ENCODE measurements around the gene SPAST. TPM values are rescaled to one million over a fixed set of nuclear protein-coding genes. Genes with fewer than 3 reads are reported as not detected.
"Not testable (repeated sequence)": the region's sequence is repeated elsewhere in the genome, so short reads cannot be mapped to it uniquely, and the experiment has no call there.

The SPAST gene
- polyA plus RNA-seq, 10 donors = 13.5 to 25.1 (median 18.1) TPM

GRCh38 chr2:32119161-32119560, 55.8 kb downstream of the SPAST start:
- no peak for DNase-seq

- DNase-seq = no peak
Observed at GRCh38 chr2:32124660-32125059, 61.3 kb downstream of the SPAST start.

GRCh38 chr2:32128636-32129035, 65.3 kb downstream of the SPAST start:
- DNase-seq = no peak

GRCh38 chr2:32129086-32129485, 65.7 kb downstream of the SPAST start:
- no peak for DNase-seq

DNA sequence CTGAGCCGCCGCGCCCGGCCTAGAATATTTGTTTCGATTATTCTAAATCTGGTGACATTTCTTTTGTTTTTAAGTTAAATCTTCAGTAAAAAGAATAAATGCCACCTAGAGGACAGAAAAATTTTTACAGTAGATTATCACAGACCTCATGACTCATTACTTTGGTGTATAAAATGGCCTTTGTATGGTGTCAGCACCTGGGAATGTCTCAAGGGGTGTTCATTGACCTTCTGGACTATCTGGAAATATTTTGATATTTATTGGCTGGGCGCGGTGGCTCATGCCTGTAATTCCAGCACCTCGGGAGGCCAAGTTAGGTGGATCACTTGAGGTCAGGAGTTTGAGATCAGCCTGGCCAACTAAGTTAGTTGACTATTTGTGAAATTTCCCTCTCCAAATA, 72.1 kb downstream of the SPAST start:
- DNase-seq = peak in 2 of 3 donors; percentile 11 to 40

DNA sequence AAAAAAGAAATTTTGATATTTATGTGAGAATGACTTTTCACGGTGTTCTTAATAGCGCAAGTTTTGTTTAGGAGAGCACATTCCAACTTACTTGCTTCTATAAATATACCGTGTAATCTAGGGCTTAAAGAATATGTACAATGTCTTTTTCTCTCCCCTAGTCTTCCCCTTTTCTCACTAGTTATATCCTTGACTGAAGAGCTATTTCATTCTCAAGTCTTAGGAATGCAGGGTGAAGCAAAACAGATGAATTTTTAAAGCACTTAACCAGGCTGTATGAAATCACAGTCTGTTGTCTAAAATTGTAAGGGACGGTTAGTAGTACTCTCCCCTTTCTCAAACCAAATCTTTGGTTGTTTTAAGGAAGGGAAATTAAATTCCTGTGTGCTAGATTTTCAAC, 72.7 kb downstream of the SPAST start:
- DNase-seq = no peak

DNA sequence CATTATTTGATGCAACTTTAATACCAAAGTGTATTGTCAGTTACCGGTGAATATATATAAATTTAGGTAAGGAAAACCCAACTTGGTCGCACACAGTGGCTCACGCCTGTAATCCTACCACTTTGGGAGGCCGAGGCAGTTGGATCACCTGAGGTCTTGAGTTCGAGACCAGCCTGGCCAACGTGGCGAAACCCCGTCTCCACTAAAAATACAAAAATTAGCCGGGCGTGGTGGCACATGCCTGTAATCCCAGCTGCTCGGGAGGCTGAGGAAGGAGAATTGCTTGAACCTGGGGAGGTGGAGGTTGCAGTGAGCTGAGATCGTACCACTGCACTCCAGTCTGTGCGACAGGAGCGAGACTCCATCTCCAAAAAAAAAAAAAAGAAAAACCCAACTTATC, 88.2 kb downstream of the SPAST start:
- DNase-seq = not testable (repeated sequence)

GRCh38 chr2:32159678-32160077, 96.3 kb downstream of the SPAST start:
- no peak for DNase-seq

DNA sequence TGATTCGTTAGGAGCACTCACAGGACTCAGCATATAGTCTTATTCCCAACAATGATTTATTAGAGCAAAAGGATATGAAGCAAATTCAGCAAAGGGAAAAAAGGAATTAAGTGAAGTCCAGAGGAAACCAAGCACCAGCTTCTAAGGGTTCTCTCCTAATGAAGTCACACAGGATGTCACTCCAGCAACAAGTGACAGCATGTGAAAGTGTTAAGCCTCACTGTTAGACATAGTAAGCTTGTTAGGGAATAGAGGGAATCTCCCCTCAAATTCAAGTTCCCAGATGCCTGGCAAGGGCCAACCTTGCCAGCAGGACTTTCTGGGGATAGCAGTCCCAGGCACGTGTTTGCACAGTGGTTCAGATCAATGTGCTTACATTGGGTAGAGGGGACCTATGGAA, 97.9 kb downstream of the SPAST start:
- no peak for DNase-seq

- DNase-seq = not testable (repeated sequence)
Observed at GRCh38 chr2:32164254-32164653, 100.9 kb downstream of the SPAST start.

DNA sequence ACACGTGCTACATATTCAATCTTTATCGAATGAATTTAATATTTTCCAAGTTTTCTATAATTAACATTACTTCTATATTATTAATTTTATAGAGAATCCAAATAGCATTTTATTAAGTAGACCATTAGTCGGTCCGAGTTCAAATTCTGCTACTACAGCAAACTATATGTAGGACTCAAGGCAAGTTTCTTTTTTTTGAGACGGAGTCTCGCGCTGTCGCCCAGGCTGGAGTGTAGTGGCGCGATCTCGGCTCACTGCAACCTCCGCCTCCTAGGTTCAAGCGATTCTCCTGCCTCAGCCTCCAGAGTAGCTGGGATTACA, 101.6 kb downstream of the SPAST start:
- DNase-seq = peak in 1 of 3 donors; percentile 15

DNA sequence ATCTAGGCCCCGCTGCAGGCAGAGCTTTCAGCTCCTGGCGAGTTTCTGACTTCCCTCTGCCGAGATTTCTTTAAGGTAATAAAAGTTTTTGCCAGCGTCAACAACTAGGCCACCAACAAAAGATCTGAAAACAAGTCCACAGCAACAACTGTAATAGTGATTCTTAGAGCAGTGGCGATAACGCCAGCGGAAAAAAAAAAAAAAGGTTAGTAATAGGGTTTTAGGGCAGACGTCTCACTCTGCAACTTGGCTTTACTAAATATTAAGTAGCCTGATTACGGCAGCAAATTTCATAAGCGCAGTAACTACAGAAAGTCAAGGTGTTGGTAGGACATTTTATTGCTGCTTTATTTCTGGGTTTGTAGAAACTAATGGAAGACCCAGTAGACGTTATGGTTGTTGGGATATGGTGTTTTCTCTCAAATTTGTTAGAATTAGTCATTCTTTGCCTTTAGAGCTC, 102.8 kb downstream of the SPAST start:
- DNase-seq = no peak

GRCh38 chr2:32168513-32168912, 105.2 kb downstream of the SPAST start:
- DNase-seq = no peak

DNA sequence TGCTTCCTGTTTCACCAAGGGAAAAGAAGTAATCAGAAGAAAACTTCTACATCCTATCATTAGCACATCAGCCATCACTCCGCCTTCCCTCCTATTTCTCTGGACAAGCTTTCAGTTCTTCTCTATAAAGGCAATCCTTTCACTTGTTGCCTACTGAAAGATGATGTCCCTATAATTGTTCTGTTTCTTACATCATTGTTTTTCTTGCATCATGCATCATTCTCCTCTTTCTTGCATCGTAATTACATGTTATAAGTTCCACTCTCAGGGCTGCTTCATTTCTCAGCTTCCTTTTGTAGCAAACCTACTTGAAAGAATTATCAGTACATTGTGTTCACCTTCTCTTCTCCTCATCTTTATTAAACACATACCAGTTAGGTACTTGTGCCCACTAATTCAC, 109.5 kb downstream of the SPAST start:
- no peak for DNase-seq

GRCh38 chr2:32182667-32183066, 119.3 kb downstream of the SPAST start:
- no peak for DNase-seq

DNA sequence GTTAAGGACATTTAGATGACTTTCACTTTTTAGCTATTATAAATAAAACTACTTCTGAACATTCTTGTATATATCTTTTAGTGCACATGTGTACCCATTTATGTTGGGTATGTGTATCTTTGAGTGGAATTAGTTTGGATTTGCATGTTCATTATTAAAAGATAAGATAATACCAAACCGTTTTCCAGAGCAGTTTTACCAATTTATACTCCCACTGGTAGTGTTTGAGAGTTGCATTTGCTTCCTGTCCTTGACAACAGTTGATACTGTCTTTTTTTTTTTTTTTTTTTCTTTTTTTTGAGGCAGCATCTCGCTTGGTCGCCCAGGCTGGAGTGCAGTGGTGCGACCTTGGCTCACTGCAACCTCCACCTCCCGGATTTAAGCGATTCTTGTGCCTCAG, 125.7 kb downstream of the SPAST start:
- no peak for DNase-seq

GRCh38 chr2:32192418-32192817, 129.1 kb downstream of the SPAST start:
- DNase-seq = no peak

- DNase-seq = no peak
Observed at GRCh38 chr2:32200814-32201213, 137.5 kb downstream of the SPAST start.

GRCh38 chr2:32203428-32203827, 140.1 kb downstream of the SPAST start:
- not testable (repeated sequence) for DNase-seq

Other genes starting within 250 kb of the SPAST start
- gene MEMO1, start 52.5 kb upstream of the SPAST start, polyA plus RNA-seq (ENCODE audit: insufficient read length in 10 of 10) = 10 to 100 TPM; 31.4 to 48.3 (median 35.5) TPM
- 10 to 100 TPM; 37.9 to 56.3 (median 46.1) TPM for gene DPY30, start 23.8 kb upstream of the SPAST start, polyA plus RNA-seq (ENCODE audit: insufficient read length in 10 of 10)
- gene SLC30A6, start 102.3 kb downstream of the SPAST start, polyA plus RNA-seq (ENCODE audit: insufficient read length in 10 of 10) = 10 to 100 TPM; 14.2 to 19.9 (median 18.0) TPM
- gene NLRC4, start 201.3 kb downstream of the SPAST start, polyA plus RNA-seq (ENCODE audit: insufficient read length in 10 of 10) = 1 to 10 TPM in 5 of 10 donors, under 1 TPM in 5; 0.62 to 1.3 (median 1.0) TPM
- 10 to 100 TPM; 41.2 to 52.7 (median 46.9) TPM for gene YIPF4, start 214.3 kb downstream of the SPAST start, polyA plus RNA-seq (ENCODE audit: insufficient read length in 10 of 10)